Spleen (tissue), 11 donors: Measurements from ENCODE around the gene GTPBP1. TPM values are rescaled to one million over a fixed set of nuclear protein-coding genes. Genes with fewer than 3 reads are reported as not detected.

Experiments
- DNase-seq: peaks from one replicate; pipeline ENCODE4 v3.0.0-alpha.2; 2020
- H3K27ac ChIP-seq, 8 donors: fragments of 200-600 bp; sonication (generic) in 7 of 8; 1 replicate in 4 of 8; 2 replicates in 4 of 8; pipeline versions ENCODE4 v1.5.0 to v1.8.0; 2016 to 2021; ENCODE audit warnings: inconsistent platforms in 4 of 8, mild to moderate bottlenecking in 4 of 8, moderate library complexity in 1 of 8
- H3K27me3 ChIP-seq, 7 donors: fragments of 200-600 bp; sonication (generic) in 6 of 7; replicated peaks in 1 of 7; 1 replicate in 4 of 7; 2 replicates in 3 of 7; pipeline versions ENCODE4 v1.5.0 to v1.8.0; 2016 to 2021; ENCODE audit warnings: inconsistent platforms in 3 of 7, mild to moderate bottlenecking in 1 of 7
- H3K36me3 ChIP-seq, 6 donors: fragments of 200-600 bp; sonication (generic) in 5 of 6; 1 replicate in 4 of 6; 2 replicates in 2 of 6; pipeline versions ENCODE4 v1.5.0 to v1.8.0; 2016 to 2021; ENCODE audit warnings: inconsistent platforms in 2 of 6
- H3K4me1 ChIP-seq, 6 donors: fragments of 200-600 bp; sonication (generic) in 5 of 6; 1 replicate in 3 of 6; 2 replicates in 3 of 6; pipeline versions ENCODE4 v1.5.0 to v1.8.0; 2016 to 2021; ENCODE audit warnings: inconsistent platforms in 3 of 6
- H3K4me3 ChIP-seq, 8 donors: fragments of 200-600 bp; sonication (generic) in 7 of 8; 1 replicate in 4 of 8; 2 replicates in 4 of 8; pipeline versions ENCODE4 v1.5.0 to v1.8.0; 2016 to 2021; ENCODE audit warnings: inconsistent platforms in 4 of 8, mild to moderate bottlenecking in 4 of 8, moderate library complexity in 2 of 8
- H3K9me3 ChIP-seq, 8 donors: fragments of 200-600 bp; sonication (generic) in 7 of 8; 1 replicate in 4 of 8; 2 replicates in 4 of 8; pipeline versions ENCODE4 v1.5.0 to v1.8.0; 2016 to 2021; ENCODE audit warnings: inconsistent platforms in 4 of 8
- CTCF ChIP-seq, 11 experiments: fragments of 200-600 bp in 7 of 11; fragments of 450-650 bp in 4 of 11; sonication (generic) in 4 of 11; IDR thresholded peaks in 8 of 11; conservative IDR thresholded peaks in 3 of 11; 1 replicate in 7 of 11; 2 replicates in 4 of 11; pipeline versions ENCODE4 v1.4.0 to v1.8.0; 2016 to 2021; ENCODE audit warnings: antibody characterized with exemption in 11 of 11, inconsistent platforms in 4 of 11, mild to moderate bottlenecking in 1 of 11
- POLR2A ChIP-seq, 3 donors: fragments of 450-650 bp; IDR thresholded peaks; one replicate each; pipeline ENCODE4 v1.5.1; 2017; ENCODE audit warnings: antibody characterized with exemption in 3 of 3, mild to moderate bottlenecking in 1 of 3
- POLR2AphosphoS5 ChIP-seq, 3 donors: sonication (generic); formaldehyde crosslinking; IDR thresholded peaks; one replicate each; pipeline ENCODE4 v1.5.1; 2017; ENCODE audit warnings: antibody characterized with exemption in 3 of 3
- WGBS, 5 donors: extraction: QIAGEN DNeasy Blood & Tissue Kit in 3 of 5; methylation state at CpG; one replicate each; pipeline versions ENCODE4 v1.1.5 to v1.1.7; 2013 to 2018; 5-methylcytosine and 5-hydroxymethylcytosine counted together
- intact Hi-C: fragments of 100-400 bp; cut with DNase I; formaldehyde crosslinking; loops from one replicate; pipeline ENCODE4 v1.15.0; 2023; ENCODE audit warnings: low total_unique reads
- polyA plus RNA-seq, 3 donors: library from polyadenylated mRNA; stranded (reverse); fragments of 200-250 nt; gene quantifications; one replicate each; pipeline ENCODE4 v1.2.1, GENCODE V29; 2013
- total RNA-seq, 7 donors: library from RNA; depleted of rRNA in 3 of 7; stranded (reverse); fragments of >200 nt in 3 of 7; fragmentation: NEBNext Ultra II Directional in 4 of 7; extraction: Animal tissue kit (Norgen Biotek cat#: 25700) in 4 of 7; gene quantifications; one replicate each; pipeline versions ENCODE4 v1.1.0 to v1.2.1, GENCODE V29; 2016 to 2021
- donor health status: healthy with polysubstance abuse.
- donor health status: DM: no; HTN: no; CAD: no; lungs with moderate emphysema.
- donor health status: DM: no; HTN: no; CAD: no.
- donor health status: Bipolar disorder and iron deficiency.
- donor health status: healthy.
- donor health status: DM: no; HTN: no; CAD: no.
- donor health status: DM: yes; HTN: yes; CAD: no.

The GTPBP1 gene
- total and polyA plus RNA-seq, 10 donors: 9.7 to 134 (median 91.3) TPM

- H3K9me3 ChIP-seq: no peaks in the 10 kb centered on the region
- peak; percentile 67 for DNase-seq
- TF ChIP-seq POLR2A (IDR thresholded peaks at IDR 0.05) (no peak), CTCF (IDR thresholded peaks at IDR 0.05 in 8 of 11, conservative IDR thresholded peaks at IDR 0.05 in 3 of 11) (no peak), POLR2AphosphoS5 (IDR thresholded peaks at IDR 0.05) (peak in 2 of 3 donors; percentile 3 to 11)
- peak overlapping the region in 3 of 8 donors; percentile 26 to 58 (median 56) for H3K27ac ChIP-seq
- H3K4me1 ChIP-seq: peaks cover 5 to 73% (median 30%) of the 10 kb centered on the region in 6 donors
- H3K36me3 ChIP-seq: peaks cover 0 to 100% (median 89%) of the 10 kb centered on the region in 6 donors
- intact Hi-C loops: no loop called here
- no peak overlapping the region for H3K4me3 ChIP-seq
- H3K27me3 ChIP-seq: no peaks in the 10 kb centered on the region
- 87 to 94% (median 91%) methylated on average over 5 to 6 of the region's 6 CpGs for WGBS, 5 donors
Measured at GRCh38 chr22:38731703-38732161, 26.0 kb downstream of the GTPBP1 start.

- Histone ChIP-seq H3K27ac (peak overlapping the region in 3 of 8 donors; percentile 26 to 58 (median 56)), H3K27me3 (no peaks in the 10 kb centered on the region), H3K4me1 (peaks cover 5 to 79% (median 30%) of the 10 kb centered on the region in 6 donors), H3K36me3 (peaks cover 0 to 100% (median 89%) of the 10 kb centered on the region in 6 donors), H3K9me3 (no peaks in the 10 kb centered on the region), H3K4me3 (no peak overlapping the region)
- DNase-seq: peak; percentile 76
- peak; percentile 58 to 89 (median 60) for TF ChIP-seq POLR2AphosphoS5 (IDR thresholded peaks at IDR 0.05)
- TF ChIP-seq POLR2A (IDR thresholded peaks at IDR 0.05): no peak
- intact Hi-C loops: no loop called here
- 86 to 94% (median 89%) methylated on average over 11 to 13 of the region's 13 CpGs for WGBS, 5 donors
Measured at GRCh38 chr22:38732251-38732815, 26.6 kb downstream of the GTPBP1 start.

GRCh38 chr22:38733329-38733723 lies 27.6 kb downstream of the GTPBP1 start:
- DNase-seq: peak; percentile 84
- peaks cover 5 to 82% (median 31%) of the 10 kb centered on the region in 6 donors for H3K4me1 ChIP-seq
- no peaks in the 10 kb centered on the region for H3K9me3 ChIP-seq
- no peaks in the 10 kb centered on the region for H3K27me3 ChIP-seq
- H3K36me3 ChIP-seq: peaks cover 0 to 100% (median 89%) of the 10 kb centered on the region in 6 donors
- WGBS, 5 donors: 34 to 43% (median 39%) methylated on average over 4 of the region's 4 CpGs
- TF ChIP-seq POLR2AphosphoS5 (IDR thresholded peaks at IDR 0.05): peak; percentile 46 to 71 (median 55)
- TF ChIP-seq POLR2A (IDR thresholded peaks at IDR 0.05): no peak
- peak; percentile 35 to 90 (median 74) for TF ChIP-seq CTCF (IDR thresholded peaks at IDR 0.05 in 8 of 11, conservative IDR thresholded peaks at IDR 0.05 in 3 of 11)
- H3K4me3 ChIP-seq: no peak overlapping the region
- intact Hi-C loops: no loop called here
- H3K27ac ChIP-seq: peak overlapping the region in 6 of 8 donors; percentile 13 to 58 (median 42)

GRCh38 chr22:38733724-38734381 lies 28.1 kb downstream of the GTPBP1 start:
- Histone ChIP-seq H3K9me3 (no peaks in the 10 kb centered on the region), H3K4me3 (no peak overlapping the region), H3K4me1 (peaks cover 5 to 82% (median 31%) of the 10 kb centered on the region in 6 donors), H3K27ac (peak overlapping the region in 4 of 8 donors; percentile 13 to 58 (median 47)), H3K27me3 (no peaks in the 10 kb centered on the region), H3K36me3 (peaks cover 4 to 100% (median 89%) of the 10 kb centered on the region in 6 donors)
- 71 to 84% (median 78%) methylated on average over 4 to 8 of the region's 8 CpGs for WGBS, 5 donors
- TF ChIP-seq POLR2A (IDR thresholded peaks at IDR 0.05): no peak
- TF ChIP-seq POLR2AphosphoS5 (IDR thresholded peaks at IDR 0.05): peak; percentile 4 to 33 (median 28)
- DNase-seq: peak; percentile 77
- intact Hi-C loops: no loop called here
